ENCODE measurements around the gene CENPS. TPM values are rescaled to one million over a fixed set of nuclear protein-coding genes. Genes with fewer than 3 reads are reported as not detected.

CENPS gene
- total RNA-seq, 1 donor from 2014 or later, result 17.6 TPM

DNA sequence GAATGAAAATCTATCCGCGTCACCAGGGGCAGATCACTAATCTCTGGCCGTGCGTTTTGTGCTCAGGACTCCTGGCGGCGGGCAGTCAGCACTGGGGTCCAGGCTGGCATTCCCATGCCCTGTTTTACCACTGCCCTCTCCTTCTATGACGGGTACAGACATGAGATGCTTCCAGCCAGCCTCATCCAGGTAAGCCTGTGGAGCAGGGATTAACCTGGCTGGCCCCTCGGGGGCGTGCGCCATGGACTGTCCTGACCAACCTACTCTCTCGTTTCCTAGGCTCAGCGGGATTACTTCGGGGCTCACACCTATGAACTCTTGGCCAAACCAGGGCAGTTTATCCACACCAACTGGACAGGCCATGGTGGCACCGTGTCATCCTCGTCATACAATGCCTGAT is 10.9 kb upstream of the CENPS start:
- Histone ChIP-seq H3K27ac (no peak overlapping the region), H3K4me1 (no peaks in the 10 kb centered on the region), H3K4me3 (no peak overlapping the region), H3K9me3 (ENCODE audit: low read depth) (no peaks in the 10 kb centered on the region), H3F3A (ENCODE audit: low read depth) (peaks cover 14% of the 10 kb centered on the region), H4K20me1 (ENCODE audit: low read depth) (peaks cover 13% of the 10 kb centered on the region), H3K79me2 (ENCODE audit: low read depth) (no peaks in the 10 kb centered on the region), H3K9ac (no peak overlapping the region), H3K4me2 (no peak overlapping the region), H2AFZ (replicated peaks) (no peak overlapping the region), H3K36me3 (peaks cover 13% of the 10 kb centered on the region), H3K27me3 (no peaks in the 10 kb centered on the region)
- H3K4me1 Mint-ChIP-seq, result peaks cover 11% of the 10 kb centered on the region
- no peak overlapping the region for H3K4me3 Mint-ChIP-seq
- DNase-seq (ENCODE audit: low spot score), result no peak
- TF ChIP-seq EZH2 (IDR thresholded peaks at IDR 0.05), result no peak
- no peak for TF ChIP-seq EZH2phosphoT487 (IDR thresholded peaks at IDR 0.05)
- TF ChIP-seq, protein P1, sequence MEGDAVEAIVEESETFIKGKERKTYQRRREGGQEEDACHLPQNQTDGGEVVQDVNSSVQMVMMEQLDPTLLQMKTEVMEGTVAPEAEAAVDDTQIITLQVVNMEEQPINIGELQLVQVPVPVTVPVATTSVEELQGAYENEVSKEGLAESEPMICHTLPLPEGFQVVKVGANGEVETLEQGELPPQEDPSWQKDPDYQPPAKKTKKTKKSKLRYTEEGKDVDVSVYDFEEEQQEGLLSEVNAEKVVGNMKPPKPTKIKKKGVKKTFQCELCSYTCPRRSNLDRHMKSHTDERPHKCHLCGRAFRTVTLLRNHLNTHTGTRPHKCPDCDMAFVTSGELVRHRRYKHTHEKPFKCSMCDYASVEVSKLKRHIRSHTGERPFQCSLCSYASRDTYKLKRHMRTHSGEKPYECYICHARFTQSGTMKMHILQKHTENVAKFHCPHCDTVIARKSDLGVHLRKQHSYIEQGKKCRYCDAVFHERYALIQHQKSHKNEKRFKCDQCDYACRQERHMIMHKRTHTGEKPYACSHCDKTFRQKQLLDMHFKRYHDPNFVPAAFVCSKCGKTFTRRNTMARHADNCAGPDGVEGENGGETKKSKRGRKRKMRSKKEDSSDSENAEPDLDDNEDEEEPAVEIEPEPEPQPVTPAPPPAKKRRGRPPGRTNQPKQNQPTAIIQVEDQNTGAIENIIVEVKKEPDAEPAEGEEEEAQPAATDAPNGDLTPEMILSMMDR (IDR thresholded peaks at IDR 0.05), result no peak
- H3K9me3 Mint-ChIP-seq, result no peaks in the 10 kb centered on the region
- H3K36me3 Mint-ChIP-seq, result peaks cover 53% of the 10 kb centered on the region
- peaks cover 10% of the 10 kb centered on the region for H3K27me3 Mint-ChIP-seq (ENCODE audit: insufficient read depth, low read depth)
- H3K27ac Mint-ChIP-seq, result peak overlapping the region; percentile 74

DNA sequence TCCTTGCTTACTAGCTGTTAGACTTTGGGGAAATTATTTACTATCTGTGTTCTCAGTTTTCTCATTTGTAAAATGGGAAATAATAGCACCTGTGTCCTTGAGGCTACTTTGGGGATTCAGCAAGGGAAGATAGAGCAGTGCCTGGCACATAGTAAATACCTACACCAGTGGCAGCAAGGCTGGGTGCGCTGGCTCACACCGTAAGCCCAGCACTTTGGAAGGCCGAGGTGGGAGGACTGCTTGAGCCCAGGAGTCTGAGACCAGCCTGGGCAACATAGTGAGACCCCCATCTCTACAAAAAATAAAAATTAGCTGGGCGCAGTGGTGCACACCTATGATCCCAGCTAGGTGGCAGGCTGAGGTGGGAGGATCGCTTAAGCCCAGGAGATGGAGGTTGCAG is 8.6 kb upstream of the CENPS start:
- Histone ChIP-seq H2AFZ (replicated peaks) (no peak overlapping the region), H3K27ac (no peak overlapping the region), H4K20me1 (ENCODE audit: low read depth) (no peaks in the 10 kb centered on the region), H3K4me1 (peaks cover 3% of the 10 kb centered on the region), H3K4me3 (no peak overlapping the region), H3F3A (ENCODE audit: low read depth) (peaks cover 20% of the 10 kb centered on the region), H3K27me3 (no peaks in the 10 kb centered on the region), H3K9ac (no peak overlapping the region), H3K9me3 (ENCODE audit: low read depth) (no peaks in the 10 kb centered on the region), H3K79me2 (ENCODE audit: low read depth) (no peaks in the 10 kb centered on the region), H3K4me2 (no peak overlapping the region), H3K36me3 (peaks cover 5% of the 10 kb centered on the region)
- Mint-ChIP-seq H3K4me3 (no peak overlapping the region), H3K9me3 (no peaks in the 10 kb centered on the region), H3K4me1 (peaks cover 21% of the 10 kb centered on the region), H3K27me3 (ENCODE audit: insufficient read depth, low read depth) (peaks cover 10% of the 10 kb centered on the region), H3K36me3 (peaks cover 41% of the 10 kb centered on the region), H3K27ac (no peak overlapping the region)
- TF ChIP-seq EZH2 (IDR thresholded peaks at IDR 0.05), result no peak
- TF ChIP-seq, protein P1 (IDR thresholded peaks at IDR 0.05), result no peak
- no peak for TF ChIP-seq EZH2phosphoT487 (IDR thresholded peaks at IDR 0.05)
- no peak for DNase-seq (ENCODE audit: low spot score)

DNA sequence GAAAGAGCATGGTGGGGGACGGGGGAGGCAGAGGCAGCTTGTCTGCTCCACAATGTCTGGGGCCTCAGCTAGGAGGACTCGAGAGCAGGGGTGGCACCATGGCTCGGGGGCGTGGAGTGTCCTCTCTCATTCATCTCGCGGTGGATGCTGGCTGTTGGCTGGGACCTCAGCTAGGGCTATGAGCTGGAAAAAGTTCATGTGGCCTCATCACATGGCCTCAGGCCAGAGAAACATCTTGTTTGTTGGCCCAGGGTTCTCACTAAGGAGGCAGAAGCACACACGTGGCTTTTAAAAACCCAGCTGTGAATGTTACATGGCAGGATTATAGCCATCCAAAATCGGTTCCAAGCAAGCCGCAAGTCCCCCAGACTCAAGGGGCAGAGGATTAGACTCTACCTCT is 6.2 kb upstream of the CENPS start:
- no peaks in the 10 kb centered on the region for H3K79me2 ChIP-seq (ENCODE audit: low read depth)
- peaks cover 20% of the 10 kb centered on the region for H3F3A ChIP-seq (ENCODE audit: low read depth)
- peak overlapping the region; percentile 53 for H3K27ac ChIP-seq
- H3K4me3 Mint-ChIP-seq, result no peak overlapping the region
- H3K4me2 ChIP-seq, result no peak overlapping the region
- peak overlapping the region; percentile 76 for H3K27ac Mint-ChIP-seq
- no peak overlapping the region for H2AFZ ChIP-seq (replicated peaks)
- no peak overlapping the region for H3K4me3 ChIP-seq
- H3K36me3 Mint-ChIP-seq, result peaks cover 25% of the 10 kb centered on the region
- TF ChIP-seq EZH2 (IDR thresholded peaks at IDR 0.05), result no peak
- TF ChIP-seq, protein P1 (IDR thresholded peaks at IDR 0.05), result no peak
- no peak for TF ChIP-seq EZH2phosphoT487 (IDR thresholded peaks at IDR 0.05)
- H3K27me3 Mint-ChIP-seq (ENCODE audit: insufficient read depth, low read depth), result peaks cover 3% of the 10 kb centered on the region
- peaks cover 31% of the 10 kb centered on the region for H3K4me1 Mint-ChIP-seq
- no peak for DNase-seq (ENCODE audit: low spot score)
- H3K27me3 ChIP-seq, result no peaks in the 10 kb centered on the region
- no peak overlapping the region for H3K9ac ChIP-seq
- H3K9me3 Mint-ChIP-seq, result no peaks in the 10 kb centered on the region
- H3K4me1 ChIP-seq, result peaks cover 3% of the 10 kb centered on the region
- no peaks in the 10 kb centered on the region for H3K36me3 ChIP-seq
- H3K9me3 ChIP-seq (ENCODE audit: low read depth), result no peaks in the 10 kb centered on the region
- no peaks in the 10 kb centered on the region for H4K20me1 ChIP-seq (ENCODE audit: low read depth)

Data from neural progenitor cell (in vitro differentiated cells).